Tibial nerve (tissue), 4 donors: ENCODE results near the gene MINDY4. TPM values are rescaled to one million over a fixed set of nuclear protein-coding genes. Genes with fewer than 3 reads are reported as not detected.

Experiments
- DNase-seq, 2 donors: peaks; one replicate each; pipeline ENCODE4 v3.0.0-alpha.2; 2019; ENCODE audit warnings: low spot score in 2 of 2
- H3K27ac ChIP-seq, 4 donors: fragments of 200-600 bp; sonication (generic) in 3 of 4; one replicate each; pipeline ENCODE4 v1.5.1; 2017 to 2019; ENCODE audit warnings: mild to moderate bottlenecking in 1 of 4
- H3K27me3 ChIP-seq, 2 donors: fragments of 200-600 bp; sonication (generic) in 1 of 2; one replicate each; pipeline versions ENCODE4 v1.5.1 to v1.6.0; 2017 to 2019
- H3K36me3 ChIP-seq, 3 donors: fragments of 200-600 bp; sonication (generic); one replicate each; pipeline ENCODE4 v1.5.1; 2018 to 2019
- H3K4me1 ChIP-seq, 4 donors: fragments of 200-600 bp; sonication (generic) in 3 of 4; one replicate each; pipeline ENCODE4 v1.5.1; 2017 to 2019
- H3K4me3 ChIP-seq, 4 donors: fragments of 200-600 bp; sonication (generic) in 3 of 4; one replicate each; pipeline ENCODE4 v1.5.1; 2017 to 2019; ENCODE audit warnings: mild to moderate bottlenecking in 1 of 4, moderate library complexity in 1 of 4
- H3K9me3 ChIP-seq, 4 donors: fragments of 200-600 bp; sonication (generic) in 3 of 4; one replicate each; pipeline ENCODE4 v1.5.1; 2017 to 2019
- CTCF ChIP-seq, 5 experiments: fragments of 200-600 bp in 3 of 5; fragments of 450-650 bp in 2 of 5; sonication (generic) in 3 of 5; IDR thresholded peaks; one replicate each; pipeline ENCODE4 v1.5.1; 2016 to 2019; ENCODE audit warnings: antibody characterized with exemption in 5 of 5, mild to moderate bottlenecking in 3 of 5, moderate library complexity in 2 of 5
- EP300 ChIP-seq, 2 donors: sonication (generic); formaldehyde crosslinking; IDR thresholded peaks; one replicate each; pipeline ENCODE4 v1.6.1; 2017; ENCODE audit warnings: antibody characterized with exemption in 2 of 2, mild to moderate bottlenecking in 1 of 2
- POLR2A ChIP-seq, 2 donors: fragments of 450-650 bp; IDR thresholded peaks; one replicate each; pipeline ENCODE4 v1.6.1; 2017; ENCODE audit warnings: antibody characterized with exemption in 2 of 2, mild to moderate bottlenecking in 2 of 2, moderate library complexity in 2 of 2
- WGBS, 2 donors: methylation state at CpG; one replicate each; pipeline ENCODE4 v1.1.5; 2018; 5-methylcytosine and 5-hydroxymethylcytosine counted together
- total RNA-seq, 4 donors: library from RNA; depleted of rRNA; stranded (reverse); fragments of >200 nt; gene quantifications; one replicate each; pipeline ENCODE4 v1.1.0, GENCODE V29; 2016

The MINDY4 gene
- total RNA-seq, 4 donors from 2014 or later: 17.1 to 21.6 (median 19.9) TPM

GRCh38 chr7:30938435-30939316, 167.5 kb downstream of the MINDY4 start:
- H3K4me3 ChIP-seq: peak overlapping the region in 1 of 4 donors; percentile 14
- no peak overlapping the region for H3K27ac ChIP-seq
- TF ChIP-seq CTCF (IDR thresholded peaks at IDR 0.05) (peak; percentile 83 to 94 (median 90)), POLR2A (IDR thresholded peaks at IDR 0.05) (no peak), EP300 (IDR thresholded peaks at IDR 0.05) (no peak)
- H3K9me3 ChIP-seq: no peaks in the 10 kb centered on the region
- H3K4me1 ChIP-seq: peaks cover 0 to 7% (median 0%) of the 10 kb centered on the region in 4 donors
- WGBS, 2 donors: 12 to 24% methylated on average over 22 to 23 of the region's 25 CpGs
- H3K27me3 ChIP-seq: peaks cover 0 to 10% of the 10 kb centered on the region in 2 donors
- H3K36me3 ChIP-seq: no peaks in the 10 kb centered on the region
- peak; percentile 73 to 85 for DNase-seq

- H3K27ac ChIP-seq: no peak overlapping the region
- H3K36me3 ChIP-seq: no peaks in the 10 kb centered on the region
- H3K4me3 ChIP-seq: no peak overlapping the region
- DNase-seq: no peak
- WGBS, 2 donors: 62 to 63% methylated on average over 8 of the region's 8 CpGs
- no peak for TF ChIP-seq CTCF (IDR thresholded peaks at IDR 0.05)
- TF ChIP-seq POLR2A (IDR thresholded peaks at IDR 0.05): no peak
- no peak for TF ChIP-seq EP300 (IDR thresholded peaks at IDR 0.05)
- H3K27me3 ChIP-seq: peaks cover 0 to 16% of the 10 kb centered on the region in 2 donors
- H3K4me1 ChIP-seq: peaks cover 0 to 7% (median 0%) of the 10 kb centered on the region in 4 donors
- peaks cover 0 to 21% (median 5%) of the 10 kb centered on the region in 4 donors for H3K9me3 ChIP-seq
Observed at GRCh38 chr7:30941582-30942323, 170.5 kb downstream of the MINDY4 start.

Other genes starting within 250 kb of the MINDY4 start
- 10 to 100 TPM; 36.9 to 61.1 (median 55.9) TPM for gene GARS1, start 176.5 kb upstream of the MINDY4 start, total RNA-seq
- under 1 TPM in 2 of 4 donors, not detected in 2; 0.21 to 0.44 TPM for gene CRHR2, start 89.0 kb upstream of the MINDY4 start, total RNA-seq
- 100 to 1,000 TPM in 2 of 4 donors, 10 to 100 TPM in 2; 21.3 to 142 (median 100) TPM for gene INMT, start 19.3 kb upstream of the MINDY4 start, total RNA-seq
- 100 to 1,000 TPM; 352 to 818 (median 624) TPM for gene AQP1, start 140.4 kb downstream of the MINDY4 start, total RNA-seq
- not detected for gene GHRHR, start 192.5 kb downstream of the MINDY4 start, total RNA-seq